Progenitor cell of endocrine pancreas (in vitro differentiated cells): ENCODE results near the gene PADI2. TPM values are rescaled to one million over a fixed set of nuclear protein-coding genes. Genes with fewer than 3 reads are reported as not detected.
A peak's percentile ranks its signal among the peaks of the same experiment; 100 is the strongest.

Experiments
- DNase-seq: peaks from one replicate; pipeline ENCODE4 v3.0.0; 2021; ENCODE audit warnings: low spot score; ENCODE audit not compliant: unreplicated experiment
- H3K27ac Mint-ChIP-seq: 2 replicates; pipeline ENCODE4 v1.8.0; 2021; ENCODE audit warnings: mild to moderate bottlenecking, moderate library complexity, mixed read lengths
- H3K27me3 Mint-ChIP-seq: 2 replicates; pipeline ENCODE4 v1.8.0; 2021; ENCODE audit warnings: mixed read lengths
- H3K36me3 Mint-ChIP-seq: 2 replicates; pipeline ENCODE4 v1.8.0; 2022; ENCODE audit warnings: mixed read lengths; ENCODE audit not compliant: insufficient read depth
- H3K4me1 Mint-ChIP-seq: 2 replicates; pipeline ENCODE4 v1.8.0; 2021; ENCODE audit warnings: low read depth, mixed read lengths
- H3K4me3 Mint-ChIP-seq: 2 replicates; pipeline ENCODE4 v1.8.0; 2021; ENCODE audit warnings: low read depth, mild to moderate bottlenecking, moderate library complexity, mixed read lengths
- H3K9me3 Mint-ChIP-seq: 2 replicates; pipeline ENCODE4 v1.8.0; 2021; ENCODE audit warnings: low read depth, mixed read lengths
- total RNA-seq: library from RNA; stranded (reverse); gene quantifications from 2 replicates; pipeline ENCODE4 v1.2.1, GENCODE V29; 2021
- TF ChIP-seq, protein P1 (sequence below): fragments of 200-600 bp; sonication (generic); IDR thresholded peaks from one replicate; pipeline ENCODE4 v1.5.0; 2021; ENCODE audit warnings: antibody characterized with exemption, mild to moderate bottlenecking; ENCODE audit not compliant: unreplicated experiment

Gene PADI2
- total RNA-seq, 1 donor from 2014 or later = 0.50 TPM

DNA sequence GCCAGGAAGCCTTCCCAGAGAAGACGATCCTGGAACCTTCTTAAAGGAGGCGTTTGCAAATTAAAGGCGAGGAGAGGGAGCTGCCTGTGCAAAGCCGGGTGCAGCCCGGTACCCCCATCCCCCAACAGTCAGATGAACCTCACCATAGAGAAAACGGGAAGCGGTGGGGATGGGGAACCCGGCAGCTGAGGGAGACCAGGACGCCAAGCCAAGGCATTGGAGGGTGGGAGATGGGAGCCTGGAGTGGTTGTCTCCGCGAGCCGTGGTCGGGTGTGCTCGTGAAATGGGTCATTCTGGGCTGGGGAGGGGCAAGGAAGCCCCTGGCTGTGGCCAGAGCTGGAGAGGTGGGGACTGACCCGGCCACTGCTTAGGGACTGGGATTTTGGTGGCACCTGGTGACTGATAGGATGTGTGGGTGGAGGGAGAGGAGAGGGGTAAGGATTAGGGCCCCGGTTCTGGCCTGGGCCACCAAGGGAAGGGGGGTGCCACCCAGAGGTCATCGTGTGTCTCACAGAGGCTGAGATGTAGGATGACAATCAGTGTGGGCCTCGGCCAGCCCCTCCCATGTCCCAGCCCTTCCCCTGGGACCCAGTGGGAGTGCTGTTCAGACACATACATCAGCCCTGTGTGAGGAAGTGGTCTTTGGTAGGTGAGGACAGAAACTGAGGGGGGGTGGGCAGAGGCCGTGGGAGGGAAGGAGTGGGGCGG is 676 bp upstream of the PADI2 start:
- no peak overlapping the region for H3K27ac Mint-ChIP-seq
- TF ChIP-seq, protein P1, sequence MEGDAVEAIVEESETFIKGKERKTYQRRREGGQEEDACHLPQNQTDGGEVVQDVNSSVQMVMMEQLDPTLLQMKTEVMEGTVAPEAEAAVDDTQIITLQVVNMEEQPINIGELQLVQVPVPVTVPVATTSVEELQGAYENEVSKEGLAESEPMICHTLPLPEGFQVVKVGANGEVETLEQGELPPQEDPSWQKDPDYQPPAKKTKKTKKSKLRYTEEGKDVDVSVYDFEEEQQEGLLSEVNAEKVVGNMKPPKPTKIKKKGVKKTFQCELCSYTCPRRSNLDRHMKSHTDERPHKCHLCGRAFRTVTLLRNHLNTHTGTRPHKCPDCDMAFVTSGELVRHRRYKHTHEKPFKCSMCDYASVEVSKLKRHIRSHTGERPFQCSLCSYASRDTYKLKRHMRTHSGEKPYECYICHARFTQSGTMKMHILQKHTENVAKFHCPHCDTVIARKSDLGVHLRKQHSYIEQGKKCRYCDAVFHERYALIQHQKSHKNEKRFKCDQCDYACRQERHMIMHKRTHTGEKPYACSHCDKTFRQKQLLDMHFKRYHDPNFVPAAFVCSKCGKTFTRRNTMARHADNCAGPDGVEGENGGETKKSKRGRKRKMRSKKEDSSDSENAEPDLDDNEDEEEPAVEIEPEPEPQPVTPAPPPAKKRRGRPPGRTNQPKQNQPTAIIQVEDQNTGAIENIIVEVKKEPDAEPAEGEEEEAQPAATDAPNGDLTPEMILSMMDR = no peak
- DNase-seq = no peak
- no peaks in the 10 kb centered on the region for H3K9me3 Mint-ChIP-seq
- H3K4me1 Mint-ChIP-seq = peaks cover 3% of the 10 kb centered on the region
- no peaks in the 10 kb centered on the region for H3K36me3 Mint-ChIP-seq
- peak overlapping the region; percentile 54 for H3K4me3 Mint-ChIP-seq
- peaks cover 72% of the 10 kb centered on the region for H3K27me3 Mint-ChIP-seq

- peak overlapping the region; percentile 51 for H3K4me3 Mint-ChIP-seq
- TF ChIP-seq, protein P1 = no peak
- no peak overlapping the region for H3K27ac Mint-ChIP-seq
- no peak for DNase-seq
- H3K9me3 Mint-ChIP-seq = no peaks in the 10 kb centered on the region
- peaks cover 79% of the 10 kb centered on the region for H3K27me3 Mint-ChIP-seq
- H3K36me3 Mint-ChIP-seq = no peaks in the 10 kb centered on the region
- peaks cover 3% of the 10 kb centered on the region for H3K4me1 Mint-ChIP-seq
Observed at GRCh38 chr1:17118706-17119075, 560 bp downstream of the PADI2 start.

GRCh38 chr1:17118268-17118667 is 983 bp downstream of the PADI2 start:
- no peak for DNase-seq
- no peaks in the 10 kb centered on the region for H3K9me3 Mint-ChIP-seq
- H3K27me3 Mint-ChIP-seq = peaks cover 77% of the 10 kb centered on the region

DNA sequence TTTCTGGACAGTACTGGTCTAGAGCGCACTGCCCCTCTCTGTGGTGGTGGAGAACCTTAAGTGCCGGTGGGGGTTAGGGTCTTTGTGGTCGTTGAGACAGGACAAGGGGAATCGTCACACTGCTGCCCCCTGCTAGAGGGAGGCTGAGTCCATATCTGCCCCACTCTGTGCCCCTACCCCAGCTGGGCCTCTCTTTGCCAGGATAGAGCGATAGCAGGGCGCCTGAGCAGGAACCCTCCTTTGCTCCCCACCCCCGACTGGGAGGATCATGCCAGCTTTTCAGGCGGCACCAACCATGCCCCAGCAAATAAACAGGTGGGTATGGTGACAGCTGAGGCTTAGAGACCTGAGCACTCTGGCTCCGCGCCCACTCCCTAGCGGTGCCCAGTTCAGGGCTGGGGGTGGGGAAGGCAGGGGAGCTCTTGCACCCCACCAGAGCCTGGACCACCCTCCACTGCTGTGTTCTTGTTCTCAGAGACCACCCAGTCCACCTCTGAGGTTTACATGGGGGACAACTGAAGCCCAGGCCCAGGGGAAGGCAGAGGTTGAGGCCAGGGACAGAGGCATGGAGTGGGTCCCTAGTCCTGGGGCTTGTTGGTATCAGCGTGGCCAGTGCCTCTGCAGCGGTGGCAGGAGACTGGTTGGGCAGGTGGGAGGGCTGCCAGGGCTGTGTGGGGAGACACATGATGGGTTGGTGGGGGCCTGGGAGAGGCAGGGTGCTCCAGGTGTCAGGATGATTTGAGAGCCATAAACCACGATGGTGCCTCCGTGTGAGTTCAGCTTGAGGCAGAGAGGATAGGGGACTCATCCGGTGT is 1.6 kb downstream of the PADI2 start:
- Mint-ChIP-seq H3K4me3 (no peak overlapping the region), H3K36me3 (no peaks in the 10 kb centered on the region), H3K27ac (no peak overlapping the region), H3K9me3 (no peaks in the 10 kb centered on the region), H3K27me3 (peaks cover 75% of the 10 kb centered on the region), H3K4me1 (peaks cover 5% of the 10 kb centered on the region)
- TF ChIP-seq, protein P1 = no peak
- no peak for DNase-seq

More at GRCh38 chr1:17118268-17118667, 983 bp downstream of the PADI2 start:
- TF ChIP-seq, protein P1 = no peak
- Mint-ChIP-seq H3K27ac (no peak overlapping the region), H3K36me3 (no peaks in the 10 kb centered on the region), H3K4me1 (peaks cover 3% of the 10 kb centered on the region), H3K4me3 (peak overlapping the region; percentile 51)

- no peak overlapping the region for H3K4me3 Mint-ChIP-seq
- TF ChIP-seq, protein P1 = no peak
- no peaks in the 10 kb centered on the region for H3K9me3 Mint-ChIP-seq
- no peak for DNase-seq
- H3K27ac Mint-ChIP-seq = no peak overlapping the region
- peaks cover 74% of the 10 kb centered on the region for H3K27me3 Mint-ChIP-seq
- peaks cover 5% of the 10 kb centered on the region for H3K4me1 Mint-ChIP-seq
- H3K36me3 Mint-ChIP-seq = no peaks in the 10 kb centered on the region
Observed at GRCh38 chr1:17116643-17117042, 2.6 kb downstream of the PADI2 start.
